NCI-H510A treated with DMSO at 0.1 percent for 48 hours (cell line): Measurements from ENCODE around the gene EXOG.

Experiments
- DNase-seq: peaks from one replicate; lab custom pipeline; 2025; lab: John Stamatoyannopoulos, UW

The EXOG gene

GRCh38 chr3:38510631-38511030, 14.5 kb downstream of the EXOG start:
- DNase-seq: no peak

GRCh38 chr3:38511546-38511945, 15.4 kb downstream of the EXOG start:
- DNase-seq: no peak

- DNase-seq: no peak
Measured at GRCh38 chr3:38515367-38515766, 19.2 kb downstream of the EXOG start.

GRCh38 chr3:38516669-38517068, 20.5 kb downstream of the EXOG start:
- DNase-seq: no peak

- no peak for DNase-seq
Measured at GRCh38 chr3:38519000-38519399, 22.9 kb downstream of the EXOG start.

GRCh38 chr3:38519651-38520050, 23.5 kb downstream of the EXOG start:
- DNase-seq: no peak

- peak; percentile 49 for DNase-seq
Measured at GRCh38 chr3:38521391-38521987, 25.3 kb downstream of the EXOG start.

- no peak for DNase-seq
Measured at GRCh38 chr3:38522002-38522401, 25.9 kb downstream of the EXOG start.

- no peak for DNase-seq
Measured at GRCh38 chr3:38524141-38524739, 28.1 kb downstream of the EXOG start.

GRCh38 chr3:38526792-38527191, 30.7 kb downstream of the EXOG start:
- DNase-seq: no peak

GRCh38 chr3:38528457-38528856, 32.3 kb downstream of the EXOG start:
- no peak for DNase-seq

- no peak for DNase-seq
Measured at GRCh38 chr3:38532529-38532928, 36.4 kb downstream of the EXOG start.

GRCh38 chr3:38533285-38533976, 37.3 kb downstream of the EXOG start:
- DNase-seq: no peak

- DNase-seq: no peak
Measured at GRCh38 chr3:38534180-38534579, 38.0 kb downstream of the EXOG start.

GRCh38 chr3:38534604-38535003, 38.5 kb downstream of the EXOG start:
- DNase-seq: no peak

GRCh38 chr3:38536671-38537070, 40.5 kb downstream of the EXOG start:
- DNase-seq: no peak

- no peak for DNase-seq
Measured at GRCh38 chr3:38538773-38539353, 42.7 kb downstream of the EXOG start.

GRCh38 chr3:38541806-38542205, 45.7 kb downstream of the EXOG start:
- no peak for DNase-seq

GRCh38 chr3:38542401-38543298, 46.5 kb downstream of the EXOG start:
- DNase-seq: no peak

GRCh38 chr3:38543586-38543985, 47.4 kb downstream of the EXOG start:
- no peak for DNase-seq

- no peak for DNase-seq
Measured at GRCh38 chr3:38544926-38545325, 48.8 kb downstream of the EXOG start.

- DNase-seq: peak; percentile 1
Measured at GRCh38 chr3:38545550-38545949, 49.4 kb downstream of the EXOG start.
